ENCODE measurements around the gene PIK3R4. TPM values are rescaled to one million over a fixed set of nuclear protein-coding genes. Genes with fewer than 3 reads are reported as not detected.
A peak's percentile ranks its signal among the peaks of the same experiment; 100 is the strongest.

The PIK3R4 gene
- total RNA-seq, 3 donors from 2014 or later = 20.1 to 27.5 (median 23.6) TPM

- Histone ChIP-seq H3K4me1 (ENCODE audit: low read depth) (no peaks in the 10 kb centered on the region), H3K9me3 (no peaks in the 10 kb centered on the region), H3K36me3 (ENCODE audit: low read depth) (no peaks in the 10 kb centered on the region), H3K4me3 (no peak overlapping the region)
- no peak for TF ChIP-seq CTCF (IDR thresholded peaks at IDR 0.05)
- peak in 1 of 3 donors; percentile 12 for DNase-seq
- no peak for ATAC-seq
- intact Hi-C loops (cut with DNase I, micrococcal nuclease) = loop anchor here (2.0 to 5.0 kb wide), 2 partner anchors 135 kb away; partner anchors contain the start of gene ATP2C1 (in 1 of the 2)
Measured at GRCh38 chr3:130757611-130758150, 11.1 kb upstream of the PIK3R4 start.

GRCh38 chr3:130755666-130756065, 9.0 kb upstream of the PIK3R4 start:
- no peaks in the 10 kb centered on the region for H3K36me3 ChIP-seq (ENCODE audit: low read depth)
- no peak for TF ChIP-seq CTCF (IDR thresholded peaks at IDR 0.05)
- intact Hi-C loops (cut with DNase I, micrococcal nuclease) = loop anchor here in 1 of 2 donors (5.0 kb wide), 1 partner anchor 137 kb away; the partner anchor contains the start of gene ATP2C1
- DNase-seq = peak in 1 of 3 donors; percentile 9
- H3K9me3 ChIP-seq = no peaks in the 10 kb centered on the region
- no peak overlapping the region for H3K4me3 ChIP-seq
- peak; percentile 66 for ATAC-seq
- H3K4me1 ChIP-seq (ENCODE audit: low read depth) = no peaks in the 10 kb centered on the region

GRCh38 chr3:130748981-130749380, 2.4 kb upstream of the PIK3R4 start:
- Histone ChIP-seq H3K4me3 (no peak overlapping the region), H3K4me1 (ENCODE audit: low read depth) (peaks cover 10% of the 10 kb centered on the region), H3K36me3 (ENCODE audit: low read depth) (no peaks in the 10 kb centered on the region), H3K9me3 (no peaks in the 10 kb centered on the region)
- TF ChIP-seq CTCF (IDR thresholded peaks at IDR 0.05) = no peak
- no peak for DNase-seq
- no peak for ATAC-seq
- intact Hi-C loops (cut with DNase I, micrococcal nuclease) = loop anchor here in 1 of 2 donors (5.0 kb wide), 1 partner anchor 148 kb away; no protein-coding TSS in a partner anchor

GRCh38 chr3:130748467-130748861, 1.8 kb upstream of the PIK3R4 start:
- intact Hi-C loops (cut with DNase I, micrococcal nuclease) = loop anchor here in 1 of 2 donors (5.0 kb wide), 1 partner anchor 149 kb away; no protein-coding TSS in a partner anchor
- H3K4me1 ChIP-seq (ENCODE audit: low read depth) = peaks cover 13% of the 10 kb centered on the region
- ATAC-seq = no peak
- TF ChIP-seq CTCF (IDR thresholded peaks at IDR 0.05) = no peak
- H3K9me3 ChIP-seq = no peaks in the 10 kb centered on the region
- no peak for DNase-seq
- no peak overlapping the region for H3K4me3 ChIP-seq
- H3K36me3 ChIP-seq (ENCODE audit: low read depth) = no peaks in the 10 kb centered on the region

- Histone ChIP-seq H3K36me3 (ENCODE audit: low read depth) (no peaks in the 10 kb centered on the region), H3K4me3 (no peak overlapping the region), H3K4me1 (ENCODE audit: low read depth) (peaks cover 20% of the 10 kb centered on the region), H3K9me3 (no peaks in the 10 kb centered on the region)
- TF ChIP-seq CTCF (IDR thresholded peaks at IDR 0.05) = no peak
- DNase-seq (no peak), ATAC-seq (no peak)
- intact Hi-C loops (cut with DNase I, micrococcal nuclease) = no loop called here
Measured at GRCh38 chr3:130743354-130743753, 3.3 kb downstream of the PIK3R4 start.
